Frontal cortex (tissue), 4 donors: Measurements from ENCODE around the gene SPARCL1. TPM values are rescaled to one million over a fixed set of nuclear protein-coding genes. Genes with fewer than 3 reads are reported as not detected.

Source experiments
- DNase-seq, 2 donors: peaks; one replicate each; pipeline ENCODE4 v3.0.0; 2012; ENCODE audit warnings: low spot score in 2 of 2
- FAIRE-seq: peaks from 2 replicates; lab custom pipeline; 2012; peaks lifted over from hg19 to GRCh38; lab: Jason Lieb, UNC
- total RNA-seq: library from RNA; depleted of rRNA; stranded (reverse); fragments of >200 nt; gene quantifications from one replicate; pipeline ENCODE4 v1.2.3, GENCODE V29; 2014
- donor health status: control.
- donor health status: control.
- donor health status: control.

Gene SPARCL1
- total RNA-seq, 1 donor from 2014 or later = 48.9 TPM

DNA sequence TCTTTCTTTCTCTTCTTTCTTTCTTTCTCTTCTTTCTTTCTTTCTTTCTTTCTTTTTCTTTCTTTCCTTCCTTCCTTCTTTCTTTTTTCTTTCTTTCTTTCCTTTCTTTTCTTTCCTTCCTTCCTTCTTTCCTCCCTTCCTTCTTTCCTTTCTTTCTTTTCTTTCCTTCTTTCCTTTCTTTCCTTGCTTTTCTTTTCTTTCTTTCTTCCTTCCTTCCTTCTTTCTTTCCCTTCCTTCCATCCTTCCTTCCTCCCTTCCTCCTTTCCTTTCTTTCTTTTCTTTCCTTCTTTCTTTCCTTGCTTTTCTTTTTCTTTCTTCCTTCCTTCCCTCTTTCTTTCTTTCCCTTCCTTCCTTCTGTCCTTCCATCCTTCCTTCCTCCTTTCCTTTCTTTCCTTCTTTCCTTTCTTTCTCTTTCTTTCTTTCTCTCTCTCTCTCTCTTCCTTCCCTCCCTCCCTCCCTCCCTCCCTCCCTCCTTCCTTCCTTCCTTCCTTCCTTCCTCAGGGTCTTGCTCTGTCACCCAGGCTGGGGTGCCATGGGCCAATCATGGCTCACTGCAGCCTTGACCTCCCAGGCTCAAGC is 13.6 kb upstream of the SPARCL1 start:
- no peak for DNase-seq
- no peak for FAIRE-seq

GRCh38 chr4:87541956-87542709 is 13.0 kb upstream of the SPARCL1 start:
- no peak for DNase-seq
- FAIRE-seq = no peak

DNA sequence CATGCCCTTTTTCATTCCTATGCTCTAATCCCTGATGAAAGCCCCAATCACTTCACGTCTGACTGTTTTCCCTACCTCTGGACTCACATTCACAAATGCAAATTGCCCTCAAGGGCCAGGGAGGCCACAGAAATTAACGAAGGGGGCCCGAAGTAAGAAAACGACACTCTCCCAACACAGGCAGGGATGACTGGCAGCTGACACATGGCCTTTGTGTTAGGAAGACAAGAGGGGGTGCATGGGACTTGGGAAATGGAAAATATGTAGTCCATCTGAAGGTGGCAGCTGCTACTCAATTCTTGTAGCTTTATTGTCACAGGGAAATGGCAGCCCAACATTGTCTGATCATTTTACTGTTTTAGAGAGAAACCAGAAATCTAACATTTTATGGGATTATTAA is 12.3 kb upstream of the SPARCL1 start:
- FAIRE-seq = no peak

DNA sequence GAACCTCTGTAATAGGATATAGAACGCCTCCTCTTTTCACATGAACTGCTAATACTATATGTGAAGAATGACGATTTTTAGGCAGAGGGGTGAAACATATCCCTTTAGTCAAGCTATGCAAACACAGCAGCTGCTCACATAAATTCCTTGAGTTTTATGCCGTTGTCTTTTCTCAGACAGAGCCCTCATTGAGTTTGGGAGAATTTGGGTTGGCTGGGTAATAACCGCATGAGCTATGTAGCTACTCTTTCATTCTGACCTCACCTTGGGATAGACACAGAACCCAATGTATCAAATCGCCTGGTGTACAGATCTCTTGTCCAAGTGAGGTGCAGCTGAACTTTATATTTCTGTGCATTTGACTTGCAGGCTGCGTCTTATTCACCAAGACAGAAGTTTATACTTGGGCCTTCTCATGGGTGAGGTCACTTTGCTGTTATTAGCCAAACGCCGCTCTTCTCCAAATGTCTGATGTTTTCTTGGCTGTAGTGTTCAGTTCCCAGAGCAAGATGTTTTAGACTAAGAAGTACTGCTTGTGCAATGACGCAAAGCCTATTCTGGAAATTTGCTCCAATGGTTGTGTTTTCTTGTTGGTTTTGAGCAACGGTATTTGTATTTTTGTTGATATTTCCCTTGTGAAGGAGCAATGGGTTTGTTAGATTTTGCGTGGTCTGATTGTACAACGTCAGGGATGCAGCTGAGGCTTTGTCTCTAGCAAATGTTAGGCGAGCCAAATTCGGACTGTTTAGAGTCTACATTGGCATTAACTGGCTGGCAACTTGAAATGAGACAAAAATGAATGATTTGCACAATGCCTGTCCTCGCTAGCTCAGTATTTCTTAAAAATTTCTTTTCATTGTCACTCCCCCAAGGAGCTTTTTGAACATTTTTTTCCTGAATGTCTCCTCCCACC is 11.2 kb upstream of the SPARCL1 start:
- DNase-seq = no peak
- FAIRE-seq = no peak

More for the DNA sequence above, 12.3 kb upstream of the SPARCL1 start:
- DNase-seq = no peak

- FAIRE-seq (no peak), DNase-seq (no peak)
These were observed 3.7 kb upstream of the SPARCL1 start for GRCh38 chr4:87532907-87533306.

DNA sequence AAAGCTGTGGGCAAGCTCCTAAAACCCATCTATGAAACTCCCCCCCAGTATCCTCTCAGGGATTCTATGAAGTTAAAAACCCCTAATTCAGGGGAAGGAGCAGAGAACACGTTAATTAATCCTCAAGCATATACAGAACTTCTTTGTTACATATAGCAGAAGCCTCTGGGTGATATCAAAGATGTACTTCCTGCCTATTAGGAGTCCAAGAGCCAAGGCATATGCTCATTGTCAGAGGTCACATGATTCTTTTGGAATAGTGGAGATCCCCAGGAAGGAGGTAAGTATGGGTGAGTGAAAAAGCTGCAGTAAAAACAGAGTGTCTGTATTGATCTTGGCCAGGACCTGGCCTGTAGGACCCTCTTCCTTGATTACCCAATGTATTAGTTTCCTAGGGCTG is 2.9 kb upstream of the SPARCL1 start:
- FAIRE-seq (no peak), DNase-seq (no peak)

DNA sequence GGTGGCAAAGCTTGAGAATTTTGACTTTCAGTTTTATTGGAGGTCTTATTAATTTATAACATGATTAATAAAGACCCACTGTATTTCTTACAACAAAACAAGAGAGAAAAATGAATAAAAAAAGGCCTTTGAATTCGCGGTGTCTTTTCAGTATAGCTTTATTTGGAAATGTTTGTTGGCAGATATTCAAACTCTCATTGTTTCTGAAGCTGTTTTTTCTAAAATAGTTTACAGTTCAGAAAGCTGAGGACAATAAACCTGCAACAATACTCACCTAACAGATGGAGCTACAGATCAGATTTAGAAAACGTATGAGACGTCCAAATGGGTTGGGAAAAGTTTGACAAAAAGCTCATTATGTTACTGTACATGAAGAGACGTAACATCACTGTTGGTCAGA is 2.4 kb upstream of the SPARCL1 start:
- FAIRE-seq = no peak
- DNase-seq = no peak

DNA sequence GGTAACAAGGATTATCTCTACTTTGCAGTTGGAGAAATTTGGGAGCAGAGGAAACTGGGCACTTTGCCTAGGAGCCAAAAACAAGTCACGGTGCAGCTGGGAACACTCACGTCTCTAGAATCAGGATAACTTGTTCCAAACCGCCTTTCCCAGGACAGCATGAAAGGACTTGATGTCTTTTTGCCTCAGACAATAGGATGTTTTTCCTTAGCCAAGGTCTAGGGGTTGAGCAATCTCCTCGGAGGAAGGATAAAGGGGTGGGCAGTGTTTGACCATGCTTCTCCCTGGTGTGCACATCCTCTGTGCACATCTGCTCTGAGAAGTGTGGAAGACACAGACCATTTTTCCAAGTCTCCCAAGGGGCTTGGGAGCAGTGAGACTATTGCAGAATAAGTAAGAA is 1.7 kb upstream of the SPARCL1 start:
- FAIRE-seq (no peak), DNase-seq (no peak)

- FAIRE-seq = no peak
- no peak for DNase-seq
These were observed 1.1 kb upstream of the SPARCL1 start for GRCh38 chr4:87530229-87530628.

DNA sequence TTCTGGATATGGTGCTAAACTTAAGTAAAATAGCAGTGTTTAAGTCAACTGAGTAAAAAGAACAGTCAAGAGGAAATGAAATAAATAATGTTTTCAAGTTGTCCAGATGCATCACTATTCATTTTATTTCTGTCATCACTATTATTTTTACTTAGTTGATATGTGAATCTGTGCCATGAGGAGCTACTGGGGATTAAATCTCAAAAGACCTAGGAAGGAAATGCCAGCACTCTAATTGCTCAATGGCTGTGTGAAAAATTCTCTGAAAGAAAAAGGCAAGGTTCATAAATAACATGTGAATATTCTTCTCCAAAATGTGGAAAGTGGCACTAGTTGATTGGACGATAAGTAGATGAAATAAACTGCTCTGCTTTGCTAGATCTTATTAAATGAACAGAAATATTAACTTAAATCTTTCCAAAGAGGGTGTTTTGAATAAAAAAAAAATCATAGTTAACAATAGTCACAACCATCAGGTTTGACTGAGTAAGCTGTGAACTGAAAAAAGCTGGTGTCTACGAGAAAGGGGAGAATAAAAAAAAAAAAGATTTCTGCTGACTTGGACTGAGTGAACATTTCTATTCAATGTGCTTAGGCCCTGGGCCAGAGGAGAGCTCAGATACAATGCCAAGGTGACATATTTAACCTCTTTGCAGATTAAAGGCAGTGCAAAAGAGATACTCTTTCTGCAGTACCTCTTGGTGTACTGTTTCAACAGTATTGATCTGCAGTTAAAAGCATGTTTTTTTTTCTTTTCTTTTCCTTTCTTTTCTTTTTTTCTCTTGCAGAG is 1.6 kb downstream of the SPARCL1 start:
- FAIRE-seq (no peak), DNase-seq (no peak)

DNA sequence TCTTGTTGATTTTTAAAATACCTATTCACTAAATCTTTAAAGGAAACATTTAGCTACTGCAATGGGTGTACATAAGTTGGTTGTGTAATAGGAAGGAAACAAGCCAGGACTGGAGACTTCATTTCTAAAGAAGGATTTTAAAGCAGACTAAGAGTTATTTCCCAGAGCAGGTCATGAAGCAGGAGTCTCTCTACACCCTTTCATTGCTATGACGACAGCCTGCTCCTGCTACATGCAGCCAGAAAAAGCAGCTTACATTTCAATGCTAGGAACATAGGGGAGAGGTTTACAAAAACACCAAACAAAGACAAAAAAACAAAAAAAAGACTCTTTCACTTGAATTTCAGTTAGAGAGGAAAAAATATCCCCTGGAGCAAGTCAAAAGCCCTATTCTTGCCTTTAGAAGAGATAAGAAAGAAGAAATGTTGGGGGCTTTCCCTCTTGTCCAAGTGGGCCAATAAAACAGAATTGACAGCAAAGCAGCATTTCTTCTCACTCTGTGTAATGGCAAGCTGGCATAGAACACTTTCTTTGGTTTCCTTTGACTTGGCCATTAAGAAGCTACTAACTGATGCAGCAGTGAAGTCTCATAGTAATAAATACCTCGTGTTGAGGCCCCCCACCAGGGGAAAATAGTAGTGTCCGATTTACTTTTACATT is 3.4 kb downstream of the SPARCL1 start:
- no peak for DNase-seq
- FAIRE-seq = no peak

GRCh38 chr4:87524456-87524855 is 4.7 kb downstream of the SPARCL1 start:
- no peak for DNase-seq
- FAIRE-seq = no peak

DNA sequence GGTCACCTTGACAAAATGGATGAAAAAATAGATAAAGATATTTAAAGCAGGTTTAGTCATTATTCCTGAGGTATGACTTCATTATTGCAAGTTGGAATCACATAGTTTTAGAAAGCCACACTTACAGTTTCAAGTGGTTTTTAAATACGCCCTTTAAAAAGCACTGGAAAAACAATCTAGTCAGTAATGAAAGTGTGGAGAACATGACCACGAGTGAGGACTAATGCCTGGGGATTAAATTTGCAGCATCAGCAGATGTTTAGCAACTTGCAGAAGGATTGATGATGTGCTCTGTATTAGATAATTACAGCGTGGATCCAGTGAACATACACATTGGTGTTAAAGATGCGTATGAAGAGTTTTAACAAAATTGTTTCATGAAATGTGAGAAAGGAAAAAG is 5.9 kb downstream of the SPARCL1 start:
- DNase-seq = no peak
- no peak for FAIRE-seq

DNA sequence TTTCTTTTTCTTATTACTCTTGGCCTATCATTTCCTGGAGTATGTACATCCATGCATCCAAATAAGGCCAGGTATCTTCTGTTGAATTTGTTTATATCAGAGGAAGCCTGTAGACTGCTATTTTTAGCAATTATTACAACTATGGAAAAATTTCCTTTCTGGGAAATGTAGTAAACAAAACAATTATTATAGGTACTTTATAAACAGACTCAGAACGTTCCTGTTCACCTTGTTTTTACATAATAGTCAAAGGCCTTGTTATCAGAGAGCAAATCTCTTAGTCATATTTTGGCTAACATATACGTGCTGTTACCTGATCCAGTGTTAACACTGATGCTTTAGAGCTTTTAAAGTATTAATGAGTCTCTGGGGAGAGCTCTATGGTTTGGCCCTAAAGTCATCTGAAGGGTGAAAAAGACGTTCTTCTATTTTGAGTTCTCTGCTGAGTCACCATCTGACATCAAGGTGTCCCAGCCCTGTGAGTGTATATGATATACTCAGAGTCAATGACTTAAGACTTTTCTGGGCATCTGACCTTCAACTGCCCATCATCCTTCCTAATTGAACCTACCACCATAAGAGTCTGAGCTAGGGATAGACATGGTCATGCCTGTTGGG is 7.3 kb downstream of the SPARCL1 start:
- FAIRE-seq = no peak

GRCh38 chr4:87521319-87521718 is 7.9 kb downstream of the SPARCL1 start:
- DNase-seq (no peak), FAIRE-seq (no peak)

More for the DNA sequence above, 7.3 kb downstream of the SPARCL1 start:
- no peak for DNase-seq

GRCh38 chr4:87517621-87518020 is 11.6 kb downstream of the SPARCL1 start:
- DNase-seq = no peak
- no peak for FAIRE-seq

GRCh38 chr4:87516683-87517082 is 12.5 kb downstream of the SPARCL1 start:
- FAIRE-seq (no peak), DNase-seq (no peak)

- FAIRE-seq = no peak
- no peak for DNase-seq
These were observed 16.8 kb downstream of the SPARCL1 start for GRCh38 chr4:87512400-87512799.

DNA sequence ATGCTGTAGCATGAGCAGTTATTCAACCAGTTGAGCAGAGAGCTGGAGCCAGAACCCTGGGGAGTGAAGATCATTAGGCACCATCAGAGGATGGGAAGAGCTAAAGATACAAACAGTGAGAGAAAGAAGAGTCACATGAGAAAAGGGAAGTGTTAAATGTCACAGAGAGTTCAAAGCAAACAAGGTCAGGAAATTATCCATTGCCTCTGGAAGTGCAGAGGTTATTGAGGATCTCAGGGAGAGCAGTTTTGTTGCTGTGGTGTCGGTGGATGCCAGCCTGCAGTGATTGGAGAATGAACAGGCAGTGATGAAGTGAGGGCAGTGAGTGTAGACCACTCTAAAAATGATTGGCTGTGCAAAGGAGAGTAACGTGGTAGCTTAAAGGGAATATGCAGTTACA is 17.7 kb downstream of the SPARCL1 start:
- FAIRE-seq (no peak), DNase-seq (no peak)
